ENCODE data around the gene AAMP.

AAMP gene

GRCh38 chr2:218244665-218245064 is 25.3 kb downstream of the AAMP start:
- Histone ChIP-seq H2AFZ (no peak overlapping the region), H3K4me1 (no peaks in the 10 kb centered on the region), H3K4me3 (ENCODE audit: low read depth, low read length) (no peak overlapping the region), H3K36me3 (ENCODE audit: control insufficient read depth, insufficient read depth, low read length) (no peaks in the 10 kb centered on the region), H3K79me2 (peaks cover 3% of the 10 kb centered on the region), H3K27ac (no peak overlapping the region), H3K4me2 (ENCODE audit: low read length) (no peak overlapping the region), H3K27me3 (ENCODE audit: control insufficient read depth, insufficient read depth, low read length) (no peaks in the 10 kb centered on the region), H3K9me3 (ENCODE audit: control insufficient read depth, low read length) (no peaks in the 10 kb centered on the region), H3K9ac (no peak overlapping the region)
- TF ChIP-seq, protein P1, sequence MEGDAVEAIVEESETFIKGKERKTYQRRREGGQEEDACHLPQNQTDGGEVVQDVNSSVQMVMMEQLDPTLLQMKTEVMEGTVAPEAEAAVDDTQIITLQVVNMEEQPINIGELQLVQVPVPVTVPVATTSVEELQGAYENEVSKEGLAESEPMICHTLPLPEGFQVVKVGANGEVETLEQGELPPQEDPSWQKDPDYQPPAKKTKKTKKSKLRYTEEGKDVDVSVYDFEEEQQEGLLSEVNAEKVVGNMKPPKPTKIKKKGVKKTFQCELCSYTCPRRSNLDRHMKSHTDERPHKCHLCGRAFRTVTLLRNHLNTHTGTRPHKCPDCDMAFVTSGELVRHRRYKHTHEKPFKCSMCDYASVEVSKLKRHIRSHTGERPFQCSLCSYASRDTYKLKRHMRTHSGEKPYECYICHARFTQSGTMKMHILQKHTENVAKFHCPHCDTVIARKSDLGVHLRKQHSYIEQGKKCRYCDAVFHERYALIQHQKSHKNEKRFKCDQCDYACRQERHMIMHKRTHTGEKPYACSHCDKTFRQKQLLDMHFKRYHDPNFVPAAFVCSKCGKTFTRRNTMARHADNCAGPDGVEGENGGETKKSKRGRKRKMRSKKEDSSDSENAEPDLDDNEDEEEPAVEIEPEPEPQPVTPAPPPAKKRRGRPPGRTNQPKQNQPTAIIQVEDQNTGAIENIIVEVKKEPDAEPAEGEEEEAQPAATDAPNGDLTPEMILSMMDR (IDR thresholded peaks at IDR 0.05): no peak

DNA sequence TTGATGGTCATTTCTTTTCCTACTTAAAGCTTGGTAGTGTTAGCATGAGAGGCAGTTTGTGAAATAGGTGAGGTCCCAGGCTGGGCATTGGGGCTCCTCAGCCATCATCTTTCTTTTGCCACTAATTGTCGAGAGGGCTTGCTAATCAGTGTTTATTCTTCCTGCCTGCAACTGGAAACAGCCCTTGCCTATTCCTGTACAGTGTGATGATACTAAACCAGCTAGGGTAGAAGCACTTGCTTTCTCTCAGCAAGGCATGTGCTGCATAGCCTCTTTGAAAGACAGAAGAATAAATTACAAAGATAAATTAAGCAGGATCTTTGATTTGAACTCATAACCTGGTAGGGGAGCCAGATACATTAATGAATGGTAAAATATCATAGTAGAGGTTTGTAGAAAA is 25.7 kb downstream of the AAMP start:
- Histone ChIP-seq H3K4me2 (ENCODE audit: low read length) (no peak overlapping the region), H3K27me3 (ENCODE audit: control insufficient read depth, insufficient read depth, low read length) (no peaks in the 10 kb centered on the region), H3K79me2 (peaks cover 3% of the 10 kb centered on the region), H3K4me3 (ENCODE audit: low read depth, low read length) (no peak overlapping the region), H2AFZ (no peak overlapping the region), H3K9me3 (ENCODE audit: control insufficient read depth, low read length) (no peaks in the 10 kb centered on the region), H3K27ac (no peak overlapping the region), H3K4me1 (no peaks in the 10 kb centered on the region), H3K9ac (no peak overlapping the region), H3K36me3 (ENCODE audit: control insufficient read depth, insufficient read depth, low read length) (no peaks in the 10 kb centered on the region)
- TF ChIP-seq, protein P1 (IDR thresholded peaks at IDR 0.05): no peak

GRCh38 chr2:218238887-218239286 is 31.1 kb downstream of the AAMP start:
- no peak overlapping the region for H3K4me3 ChIP-seq (ENCODE audit: low read depth, low read length)
- H3K9me3 ChIP-seq (ENCODE audit: control insufficient read depth, low read length): no peaks in the 10 kb centered on the region
- TF ChIP-seq, protein P1 (IDR thresholded peaks at IDR 0.05): no peak
- H3K36me3 ChIP-seq (ENCODE audit: control insufficient read depth, insufficient read depth, low read length): no peaks in the 10 kb centered on the region
- H3K27me3 ChIP-seq (ENCODE audit: control insufficient read depth, insufficient read depth, low read length): no peaks in the 10 kb centered on the region
- H3K27ac ChIP-seq: no peak overlapping the region
- no peak overlapping the region for H3K9ac ChIP-seq
- H3K79me2 ChIP-seq: peaks cover 3% of the 10 kb centered on the region
- H3K4me2 ChIP-seq (ENCODE audit: low read length): no peak overlapping the region
- no peak overlapping the region for H2AFZ ChIP-seq
- no peaks in the 10 kb centered on the region for H3K4me1 ChIP-seq

DNA sequence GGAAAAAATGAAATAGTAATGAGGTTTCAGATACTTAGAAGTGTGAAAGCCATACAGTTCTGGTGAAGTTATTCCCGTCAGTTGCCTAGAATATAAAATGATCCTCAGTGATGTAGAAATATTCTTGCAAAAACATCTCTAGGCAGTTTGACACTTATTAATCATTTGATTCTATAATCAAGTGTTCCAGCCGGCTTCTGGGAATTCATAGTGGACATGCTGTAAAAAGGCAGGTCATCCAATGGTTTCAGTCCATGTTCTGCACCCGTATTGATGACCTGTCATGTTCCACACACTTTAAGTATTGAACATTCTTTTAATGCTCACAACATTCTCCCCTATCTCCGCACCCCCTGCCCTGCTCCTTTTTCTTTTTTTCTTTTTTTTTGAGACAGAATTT is 33.1 kb downstream of the AAMP start:
- Histone ChIP-seq H3K79me2 (peaks cover 3% of the 10 kb centered on the region), H3K36me3 (ENCODE audit: control insufficient read depth, insufficient read depth, low read length) (no peaks in the 10 kb centered on the region), H3K27me3 (ENCODE audit: control insufficient read depth, insufficient read depth, low read length) (no peaks in the 10 kb centered on the region), H3K9me3 (ENCODE audit: control insufficient read depth, low read length) (no peaks in the 10 kb centered on the region), H3K4me2 (ENCODE audit: low read length) (no peak overlapping the region), H3K4me3 (ENCODE audit: low read depth, low read length) (no peak overlapping the region), H3K27ac (no peak overlapping the region), H3K4me1 (no peaks in the 10 kb centered on the region), H3K9ac (no peak overlapping the region), H2AFZ (no peak overlapping the region)
- TF ChIP-seq, protein P1 (IDR thresholded peaks at IDR 0.05): no peak

DNA sequence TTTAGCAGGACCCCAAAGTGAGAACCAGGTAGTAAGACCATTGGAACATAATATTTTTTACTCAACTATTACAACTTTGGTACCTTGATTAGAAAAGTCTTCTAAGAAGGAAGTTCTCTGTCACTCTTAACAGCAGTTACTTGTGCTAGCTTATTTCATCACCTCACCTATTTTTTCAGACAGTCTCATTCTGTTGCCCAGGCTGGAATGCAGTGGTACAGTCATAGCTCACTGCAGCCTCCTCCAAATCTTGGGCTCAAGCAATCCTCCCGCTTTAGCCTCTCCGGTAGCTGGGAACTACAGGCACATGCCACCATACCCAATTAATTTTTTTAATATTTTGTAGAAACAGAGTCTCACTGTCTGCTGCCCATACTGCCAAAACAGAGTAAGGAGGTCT is 34.9 kb downstream of the AAMP start:
- Histone ChIP-seq H3K36me3 (ENCODE audit: control insufficient read depth, insufficient read depth, low read length) (no peaks in the 10 kb centered on the region), H3K27me3 (ENCODE audit: control insufficient read depth, insufficient read depth, low read length) (no peaks in the 10 kb centered on the region), H3K27ac (no peak overlapping the region), H3K4me2 (ENCODE audit: low read length) (no peak overlapping the region), H2AFZ (no peak overlapping the region), H3K9me3 (ENCODE audit: control insufficient read depth, low read length) (no peaks in the 10 kb centered on the region), H3K4me3 (ENCODE audit: low read depth, low read length) (no peak overlapping the region), H3K9ac (no peak overlapping the region), H3K79me2 (peaks cover 7% of the 10 kb centered on the region), H3K4me1 (no peaks in the 10 kb centered on the region)
- TF ChIP-seq, protein P1 (IDR thresholded peaks at IDR 0.05): no peak
